ENCODE data around the gene KCNIP4.

- TF ChIP-seq EZH2phosphoT487 (IDR thresholded peaks at IDR 0.05; ENCODE audit: insufficient read depth, low read depth): no peak
- TF ChIP-seq EZH2 (IDR thresholded peaks at IDR 0.05; ENCODE audit: insufficient read depth, poor library complexity, severe bottlenecking): no peak
Observed at GRCh38 chr4:21641696-21642095, 306.9 kb downstream of the KCNIP4 start.

Data from GM23248 (cell line).